Suppressor macrophage treated with lipopolysaccharide for 1 hour (primary cell): ENCODE data around the gene MCUR1.
"Not testable (repeated sequence)": the region's sequence is repeated elsewhere in the genome, so short reads cannot be mapped to it uniquely, and the experiment has no call there.

ENCODE experiments used
- DNase-seq, 3 donors: peaks; one replicate each; pipeline ENCODE4 v3.0.0-alpha.2; 2020 to 2022

Gene MCUR1

DNA sequence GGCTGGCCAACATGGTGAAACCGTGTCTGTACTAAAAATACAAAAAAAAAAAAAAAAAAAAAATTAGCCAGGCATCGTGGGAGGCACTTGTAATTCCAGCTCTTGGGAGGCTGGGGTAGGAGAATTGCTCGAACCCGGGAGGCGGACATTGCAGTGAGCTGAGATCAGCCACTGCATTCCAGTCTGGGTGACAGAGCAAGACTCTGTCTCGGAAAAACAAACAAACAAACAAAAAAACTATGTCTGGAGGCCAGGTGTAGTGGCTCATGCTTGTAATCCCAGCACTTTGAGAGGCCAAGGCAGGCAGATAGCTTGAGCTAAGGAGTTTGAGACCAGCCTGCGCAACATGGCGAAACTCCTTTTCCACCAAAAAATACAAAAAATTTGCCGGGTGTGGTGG is 38.9 kb downstream of the MCUR1 start:
- not testable (repeated sequence) for DNase-seq

- DNase-seq: not testable (repeated sequence)
These were observed 41.9 kb downstream of the MCUR1 start for GRCh38 chr6:13772358-13773030.

- peak in 1 of 3 donors; percentile 46 for DNase-seq
These were observed 44.7 kb downstream of the MCUR1 start for GRCh38 chr6:13769655-13770053.

DNA sequence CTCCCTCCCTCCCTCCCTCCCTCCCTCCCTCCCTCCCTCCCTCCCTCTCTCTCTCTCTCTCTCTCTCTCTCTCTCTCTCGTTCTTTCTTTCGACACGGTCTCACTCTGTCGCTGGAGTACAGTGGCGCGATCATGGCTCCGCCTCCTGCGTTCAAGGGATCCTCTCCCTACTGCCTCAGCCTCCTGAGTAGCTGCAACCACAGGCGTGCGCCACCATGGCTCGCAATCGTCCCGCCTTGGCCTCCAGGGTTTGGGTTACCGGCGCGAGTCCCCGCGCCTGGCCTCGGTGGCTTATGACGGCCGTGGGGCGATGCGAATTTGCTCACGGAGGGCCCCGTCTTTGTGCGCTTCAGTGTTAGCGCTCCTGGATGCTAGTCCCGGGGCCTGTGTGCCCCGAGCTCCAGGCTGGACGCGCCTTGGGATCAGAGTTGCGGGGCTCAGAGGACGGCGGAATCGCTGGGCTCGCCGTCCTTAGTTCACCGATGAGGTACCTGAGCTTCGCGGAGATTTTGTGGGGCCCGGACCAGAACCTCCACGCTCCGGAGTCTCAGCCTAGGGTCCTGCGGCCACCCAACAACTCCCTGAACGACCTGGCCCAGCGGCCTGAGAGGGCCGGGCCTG is 45.2 kb downstream of the MCUR1 start:
- DNase-seq: peak in 1 of 3 donors; percentile 7

DNA sequence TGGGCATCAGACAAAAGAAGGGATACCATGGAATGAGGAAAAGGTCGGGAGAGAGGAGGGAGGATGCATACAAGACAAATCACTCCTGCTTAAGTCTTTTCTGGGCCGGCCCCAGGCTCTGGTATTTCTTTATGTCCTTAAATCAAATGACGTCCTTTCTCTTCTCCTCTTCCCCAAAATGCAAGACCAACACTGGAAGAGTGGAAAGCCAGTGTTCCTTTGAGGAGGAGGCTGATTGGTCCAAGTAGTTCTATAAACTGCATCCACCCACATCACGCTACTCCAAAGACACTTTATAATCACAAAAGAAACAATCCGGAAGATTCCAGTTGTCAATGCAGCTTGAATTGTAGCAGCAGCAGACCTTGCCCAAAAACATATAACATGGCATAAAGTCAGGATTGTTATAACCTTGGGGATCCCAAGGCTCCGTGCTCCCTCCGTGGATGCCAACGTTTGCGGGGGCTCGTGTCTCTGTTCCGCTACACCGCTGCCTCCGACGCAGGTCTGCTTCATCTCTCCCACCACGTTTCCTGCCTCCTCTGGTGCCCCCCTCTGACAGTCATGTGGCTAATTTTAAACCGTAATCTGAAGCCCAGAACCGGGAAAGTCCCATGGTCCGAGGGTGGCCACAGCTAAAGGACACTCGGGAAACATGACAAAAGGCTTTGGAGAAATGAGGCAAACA is 47.1 kb downstream of the MCUR1 start:
- peak; percentile 39 to 73 (median 63) for DNase-seq

DNA sequence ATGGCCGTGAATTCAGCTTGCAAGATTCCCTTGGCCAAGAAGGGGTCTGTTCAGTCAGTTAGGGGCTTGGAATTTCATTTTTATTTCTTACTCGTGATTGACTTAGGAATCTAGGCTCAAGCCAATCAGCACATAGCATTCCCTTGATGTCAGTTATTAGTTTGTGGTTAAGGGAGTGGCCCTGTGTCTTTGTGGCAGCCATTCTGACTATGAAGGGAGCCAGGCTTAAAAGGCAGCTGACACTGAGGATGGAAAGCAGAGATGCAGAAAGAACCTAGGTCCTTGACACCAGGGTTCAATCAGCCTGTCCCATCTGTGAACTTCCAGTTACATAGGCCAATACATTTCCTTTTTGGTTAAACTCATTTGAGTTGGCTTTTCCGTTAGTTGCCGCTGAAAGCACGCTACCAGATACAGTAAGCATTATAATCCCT is 48.1 kb downstream of the MCUR1 start:
- no peak for DNase-seq

GRCh38 chr6:13765570-13765969 is 48.8 kb downstream of the MCUR1 start:
- no peak for DNase-seq

DNA sequence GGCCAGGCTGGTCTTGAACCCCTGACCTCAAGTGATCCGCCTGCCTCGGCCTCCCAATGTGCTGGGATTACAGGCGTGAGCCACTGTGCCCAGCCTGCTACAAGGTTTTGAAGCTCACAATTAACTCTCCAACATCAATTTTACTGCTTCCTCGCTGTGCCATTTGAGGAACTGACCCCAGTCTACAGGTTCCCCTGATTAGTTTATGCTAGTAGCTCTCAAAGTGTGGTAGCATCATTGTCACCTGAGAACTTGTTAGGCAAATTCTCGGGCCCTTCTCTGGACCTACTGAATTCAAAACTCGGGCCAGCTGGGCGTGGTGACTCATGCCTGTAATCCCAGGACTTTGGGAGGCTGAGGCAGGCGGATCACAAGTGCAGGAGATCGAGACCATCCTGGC is 49.4 kb downstream of the MCUR1 start:
- DNase-seq: no peak

- peak; percentile 64 to 67 (median 66) for DNase-seq
These were observed 50.5 kb downstream of the MCUR1 start for GRCh38 chr6:13763740-13764381.

DNA sequence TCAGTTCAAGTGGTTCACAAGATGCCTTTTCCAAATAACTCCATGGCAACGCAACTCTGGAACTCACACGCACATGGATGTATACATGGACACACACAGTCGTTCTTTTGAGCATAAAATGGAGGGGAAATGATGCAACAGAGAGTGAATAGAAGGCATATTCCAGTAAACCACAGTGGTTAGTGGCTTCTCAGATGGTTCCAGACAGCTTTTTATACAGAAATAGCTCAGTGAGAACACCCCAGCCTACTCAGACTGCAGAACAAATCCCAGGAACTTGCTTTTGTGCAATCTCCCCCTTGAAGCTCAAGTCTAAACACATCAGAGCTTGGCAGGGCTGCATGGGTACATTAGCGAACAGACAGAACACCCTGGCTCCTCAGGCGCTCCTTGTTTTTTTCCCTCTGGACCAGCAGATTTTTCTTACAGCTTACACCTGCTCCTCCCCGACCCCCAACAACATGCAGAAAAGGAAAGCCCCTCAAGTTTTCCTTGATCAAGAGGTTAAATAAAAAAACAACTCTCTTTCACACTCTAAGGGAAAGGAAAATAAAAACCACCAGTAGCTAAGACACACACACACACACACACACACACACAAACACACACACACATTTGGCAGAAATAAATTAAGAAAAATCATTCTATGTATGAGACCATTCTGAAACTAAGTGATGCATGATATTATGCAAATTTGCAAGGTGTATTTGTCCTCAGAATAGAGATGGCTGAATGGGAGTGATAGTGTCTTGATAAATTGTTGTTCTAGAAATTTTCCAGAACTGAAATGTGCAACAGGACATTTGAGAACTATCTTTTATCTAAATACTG is 51.5 kb downstream of the MCUR1 start:
- peak; percentile 28 to 73 (median 43) for DNase-seq

GRCh38 chr6:13761361-13762036 is 52.9 kb downstream of the MCUR1 start:
- DNase-seq: no peak

DNA sequence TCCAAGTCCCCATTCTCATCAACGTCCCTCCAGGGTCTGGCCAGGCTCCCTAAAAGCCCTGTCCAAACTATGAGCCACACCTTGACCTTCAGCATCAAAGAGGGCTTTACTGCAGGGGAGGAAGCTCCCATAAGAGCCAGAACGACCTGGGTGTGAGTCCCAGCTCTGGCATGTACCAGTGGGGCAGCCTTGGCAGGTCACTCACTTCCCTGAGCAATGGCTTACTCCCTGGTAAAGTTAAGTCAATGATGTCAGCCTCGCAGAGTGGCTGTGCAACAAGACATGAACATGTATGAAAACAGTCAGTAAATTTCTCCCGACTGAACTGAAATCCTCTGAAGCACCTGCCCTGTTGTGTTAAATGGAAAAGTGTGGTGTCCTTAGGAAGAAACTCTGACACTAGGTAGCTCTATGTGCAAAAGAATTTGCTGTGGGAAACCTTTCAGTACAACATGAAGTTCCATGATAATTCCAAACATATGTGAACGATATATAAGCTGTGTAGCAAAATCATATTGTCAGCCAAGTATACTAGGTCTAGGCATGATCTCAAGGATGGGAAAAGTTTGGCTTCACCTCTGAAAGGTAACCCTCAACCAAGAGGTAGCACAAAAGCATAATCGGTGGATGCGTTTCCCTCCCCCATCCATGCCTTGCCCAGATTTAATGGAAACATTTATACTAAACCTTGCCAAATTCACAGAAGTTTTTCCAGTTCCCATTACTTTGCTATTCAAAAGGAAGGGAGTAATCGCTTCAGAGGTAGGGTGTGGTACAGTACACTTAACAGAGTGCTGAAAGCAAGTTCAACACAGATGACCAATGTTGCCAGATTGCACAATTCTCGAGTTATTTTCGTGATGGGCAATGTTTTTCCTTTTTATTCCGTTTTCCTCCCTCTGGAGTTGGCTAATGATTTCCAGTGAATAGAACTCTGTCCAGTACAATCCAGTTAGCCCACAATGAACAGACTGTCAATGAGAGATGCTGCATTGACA is 53.8 kb downstream of the MCUR1 start:
- peak; percentile 24 to 51 (median 34) for DNase-seq

- no peak for DNase-seq
These were observed 55.3 kb downstream of the MCUR1 start for GRCh38 chr6:13759025-13759424.

GRCh38 chr6:13754644-13755043 is 59.7 kb downstream of the MCUR1 start:
- DNase-seq: no peak

- no peak for DNase-seq
These were observed 70.6 kb downstream of the MCUR1 start for GRCh38 chr6:13743736-13744127.

DNA sequence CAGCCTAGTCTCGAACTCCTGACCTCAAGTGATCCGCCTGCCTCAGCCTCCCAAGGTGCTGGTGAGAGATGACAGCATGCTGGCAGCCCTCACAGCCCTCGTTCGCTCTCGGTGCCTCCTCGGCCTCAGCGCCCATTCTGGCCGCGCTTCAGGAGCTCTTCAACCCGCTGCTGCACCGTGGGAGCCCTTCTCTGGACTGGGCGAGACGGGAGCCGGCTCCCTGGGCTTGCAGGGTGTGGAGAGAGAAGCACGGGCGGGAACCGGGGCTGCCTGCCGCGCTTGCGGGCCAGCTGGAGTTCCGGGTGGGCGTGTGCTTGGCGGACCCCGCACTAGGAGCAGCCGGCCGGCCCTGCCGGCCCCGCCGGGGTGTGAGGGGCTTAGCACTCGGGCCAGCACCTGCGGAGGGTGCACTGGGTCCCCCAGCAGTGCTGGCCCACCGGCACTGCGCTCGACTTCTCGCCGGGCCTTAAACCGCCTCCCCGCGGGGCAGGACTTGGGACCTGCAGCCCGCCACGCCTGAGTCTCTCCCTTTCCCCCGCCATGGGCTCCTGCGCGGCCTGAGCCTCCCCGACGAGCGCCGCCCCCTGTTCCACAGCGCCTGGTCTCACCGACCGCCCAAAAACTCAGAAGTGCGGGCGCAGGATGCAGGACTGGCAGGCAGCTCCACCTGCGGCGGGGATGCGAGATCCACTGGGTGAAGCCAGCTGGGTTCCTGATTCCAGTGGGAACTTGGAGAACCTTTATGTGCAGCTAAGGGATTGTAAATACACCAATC is 71.2 kb downstream of the MCUR1 start:
- DNase-seq: no peak

- no peak for DNase-seq
These were observed 73.0 kb downstream of the MCUR1 start for GRCh38 chr6:13741365-13741764.
